H1 (cell line): Measurements from ENCODE around the gene PCNA. TPM values are rescaled to one million over a fixed set of nuclear protein-coding genes. Genes with fewer than 3 reads are reported as not detected.

Source experiments
- CTCF ChIA-PET: fragments of 300-600 bp; sonication (Branson Sonifier 250); formaldehyde crosslinking; loops from one replicate; lab custom pipeline; 2021; ENCODE audit not compliant: partially characterized antibody; lab: Charles Lee
- POLR2A ChIA-PET: fragments of 300-600 bp; sonication (Branson Sonifier 250); formaldehyde crosslinking; loops from one replicate; lab custom pipeline; 2021; ENCODE audit warnings: inconsistent platforms; ENCODE audit not compliant: partially characterized antibody; lab: Charles Lee
- DNase-seq, 2 experiments: peaks; one replicate each; pipeline versions ENCODE4 v3.0.0 to v3.0.0-alpha.2; 2010 to 2022; ENCODE audit warnings: low spot score in 2 of 2, low read depth in 1 of 2, mixed read lengths in 1 of 2
- FAIRE-seq: peaks from 2 replicates; lab custom pipeline; 2011; peaks lifted over from hg19 to GRCh38; lab: Jason Lieb, UNC
- H2AFZ ChIP-seq: 2 replicates; pipeline ENCODE4 v1.8.1; 2012; ENCODE audit warnings: low read length, inconsistent platforms
- H2AK5ac ChIP-seq: 2 replicates; pipeline ENCODE4 v1.6.1; 2013; ENCODE audit warnings: low read depth, low read length
- H2BK120ac ChIP-seq: replicated peaks from 2 replicates; pipeline ENCODE3; 2013; ENCODE audit warnings: low read depth, low read length, inconsistent platforms
- H2BK12ac ChIP-seq: 2 replicates; pipeline ENCODE4 v1.6.1; 2013; ENCODE audit warnings: low read depth, low read length
- H2BK15ac ChIP-seq: 2 replicates; pipeline ENCODE4 v1.6.1; 2013; ENCODE audit warnings: low read length
- H2BK20ac ChIP-seq: 2 replicates; pipeline ENCODE4 v1.6.1; 2013; ENCODE audit warnings: low read length
- H2BK5ac ChIP-seq: 2 replicates; pipeline ENCODE4 v1.6.1; 2013; ENCODE audit warnings: low read depth, low read length
- H3K14ac ChIP-seq: 2 replicates; pipeline ENCODE4 v1.6.1; 2013; ENCODE audit warnings: inconsistent platforms; ENCODE audit not compliant: insufficient read length
- H3K18ac ChIP-seq: 2 replicates; pipeline ENCODE4 v1.6.1; 2013; ENCODE audit warnings: low read length; ENCODE audit errors: extremely low read depth
- H3K23ac ChIP-seq: 2 replicates; pipeline ENCODE4 v1.6.1; 2013; ENCODE audit warnings: inconsistent platforms; ENCODE audit not compliant: insufficient read length
- H3K23me2 ChIP-seq: 2 replicates; pipeline ENCODE4 v1.6.1; 2013; ENCODE audit warnings: low read depth, low read length
- H3K27ac ChIP-seq: 2 replicates; pipeline ENCODE4 v1.6.1; 2011; ENCODE audit warnings: low read depth, low read length, inconsistent platforms
- H3K27me3 ChIP-seq, 4 experiments: replicated peaks in 1 of 4; 1 replicate in 1 of 4; 2 replicates in 3 of 4; pipeline versions ENCODE4 v1.6.1 to v1.8.1; 2011 to 2013; ENCODE audit warnings: low read length in 3 of 4, mild to moderate bottlenecking in 3 of 4, inconsistent platforms in 2 of 4, mixed read lengths in 2 of 4, moderate library complexity in 1 of 4; ENCODE audit not compliant: control insufficient read depth in 3 of 4, insufficient read depth in 3 of 4; ENCODE audit errors: extremely low read depth in 1 of 4
- H3K36me3 ChIP-seq, 4 experiments: 2 replicates each; pipeline versions ENCODE4 v1.6.1 to v1.8.1; 2011 to 2013; ENCODE audit warnings: mild to moderate bottlenecking in 4 of 4, low read length in 3 of 4, moderate library complexity in 2 of 4, control low read depth in 1 of 4, inconsistent platforms in 1 of 4; ENCODE audit not compliant: insufficient read depth in 4 of 4, control insufficient read depth in 2 of 4
- H3K4ac ChIP-seq: replicated peaks from 2 replicates; pipeline ENCODE3; 2013; ENCODE audit warnings: low read length, low read depth, mixed read lengths, inconsistent platforms; ENCODE audit not compliant: insufficient read length
- H3K4me1 ChIP-seq, 4 experiments: replicated peaks in 1 of 4; 1 replicate in 1 of 4; 2 replicates in 3 of 4; pipeline versions ENCODE4 v1.6.1 to v1.8.1; 2011 to 2013; ENCODE audit warnings: low read length in 3 of 4, inconsistent platforms in 2 of 4, mixed read lengths in 1 of 4; ENCODE audit not compliant: insufficient read depth in 4 of 4, control insufficient read depth in 3 of 4
- H3K4me2 ChIP-seq, 2 experiments: 2 replicates each; pipeline versions ENCODE4 v1.6.1 to v1.8.1; 2011 to 2013; ENCODE audit warnings: low read depth in 2 of 2, low read length in 2 of 2, control low read depth in 1 of 2, inconsistent platforms in 1 of 2, mild to moderate bottlenecking in 1 of 2; ENCODE audit not compliant: insufficient read depth in 1 of 2
- H3K4me3 ChIP-seq, 4 experiments: fragments of 200-600, 300-600 bp in 1 of 4; sonication (generic), shearing (Covaris generic), sonication (Bioruptor Twin) in 1 of 4; 2 replicates each; pipeline versions ENCODE4 v1.5.1 to v1.8.1; 2011 to 2016; ENCODE audit warnings: low read length in 4 of 4, low read depth in 3 of 4, control low read depth in 2 of 4, inconsistent platforms in 2 of 4, mild to moderate bottlenecking in 2 of 4, mixed read lengths in 1 of 4, moderate library complexity in 1 of 4; ENCODE audit not compliant: insufficient read depth in 2 of 4; ENCODE audit errors: extremely low read depth in 1 of 4
- H3K56ac ChIP-seq: replicated peaks from 2 replicates; pipeline ENCODE3; 2013; ENCODE audit warnings: low read depth, mild to moderate bottlenecking, mixed read lengths, low read length, inconsistent platforms; ENCODE audit not compliant: insufficient read length
- H3K79me1 ChIP-seq: 2 replicates; pipeline ENCODE4 v1.6.1; 2013; ENCODE audit warnings: low read depth, low read length, control low read depth
- H3K79me2 ChIP-seq, 2 experiments: 2 replicates each; pipeline versions ENCODE4 v1.6.1 to v1.8.1; 2012 to 2013; ENCODE audit warnings: low read length in 2 of 2, mild to moderate bottlenecking in 2 of 2, inconsistent platforms in 1 of 2; ENCODE audit not compliant: insufficient read depth in 2 of 2, control insufficient read depth in 1 of 2
- H3K9ac ChIP-seq, 4 experiments: replicated peaks in 1 of 4; 1 replicate in 1 of 4; 2 replicates in 3 of 4; pipeline versions ENCODE4 v1.6.1 to v1.8.1; 2011 to 2013; ENCODE audit warnings: low read depth in 3 of 4, low read length in 3 of 4, control low read depth in 2 of 4, mild to moderate bottlenecking in 2 of 4, moderate library complexity in 2 of 4, inconsistent platforms in 1 of 4; ENCODE audit errors: extremely low read depth in 1 of 4
- H3K9me3 ChIP-seq, 2 experiments: 2 replicates each; pipeline versions ENCODE4 v1.6.1 to v1.8.1; 2012 to 2013; ENCODE audit warnings: mild to moderate bottlenecking in 2 of 2, moderate library complexity in 2 of 2, control low read depth in 1 of 2, inconsistent platforms in 1 of 2, low read depth in 1 of 2, low read length in 1 of 2, mixed read lengths in 1 of 2; ENCODE audit not compliant: insufficient read depth in 2 of 2
- H4K20me1 ChIP-seq, 2 experiments: replicated peaks in 1 of 2; 2 replicates each; pipeline versions ENCODE3 to v1.8.1; 2011 to 2013; ENCODE audit warnings: inconsistent platforms in 2 of 2, low read length in 2 of 2, mild to moderate bottlenecking in 1 of 2; ENCODE audit not compliant: insufficient read depth in 2 of 2, control insufficient read depth in 1 of 2
- H4K5ac ChIP-seq: 2 replicates; pipeline ENCODE4 v1.6.1; 2013; ENCODE audit warnings: low read length, low read depth, mixed read lengths, inconsistent platforms; ENCODE audit not compliant: insufficient read length
- H4K8ac ChIP-seq: 2 replicates; pipeline ENCODE4 v1.8.0; 2013; ENCODE audit warnings: mild to moderate bottlenecking, moderate library complexity, low read length, inconsistent platforms; ENCODE audit not compliant: insufficient read depth; ENCODE audit errors: extremely low read depth
- H4K91ac ChIP-seq: replicated peaks from 2 replicates; pipeline ENCODE3; 2013; ENCODE audit warnings: low read length, mixed read lengths, inconsistent platforms; ENCODE audit not compliant: insufficient read length
- CHD2 ChIP-seq: IDR thresholded peaks from 2 replicates; pipeline ENCODE4 v1.6.1; 2012; ENCODE audit warnings: low read length, improper control_type of control experiment
- E2F6 ChIP-seq: IDR thresholded peaks from 2 replicates; pipeline ENCODE4 v1.6.1; 2012; ENCODE audit warnings: inconsistent platforms
- KDM5A ChIP-seq: fragments of 200-600 bp; IDR thresholded peaks from 2 replicates; pipeline ENCODE4 v1.7.1; 2012; ENCODE audit warnings: mild to moderate bottlenecking, low read length, inconsistent platforms, mixed read lengths
- SAP30 ChIP-seq: fragments of 300-600 bp; sonication (generic); IDR thresholded peaks from 2 replicates; pipeline ENCODE4 v1.7.1; 2012; ENCODE audit warnings: low read length, moderate library complexity, mild to moderate bottlenecking, inconsistent platforms; ENCODE audit not compliant: insufficient read depth, insufficient replicate concordance
- SP1 ChIP-seq: IDR thresholded peaks from 2 replicates; pipeline ENCODE4 v1.6.1; 2011; ENCODE audit warnings: low read depth, low read length
- TAF1 ChIP-seq: IDR thresholded peaks from 2 replicates; pipeline ENCODE4 v1.6.1; 2011; ENCODE audit warnings: mild to moderate bottlenecking, low read depth, low read length
- TCF12 ChIP-seq: IDR thresholded peaks from 2 replicates; pipeline ENCODE4 v1.6.1; 2011; ENCODE audit warnings: low read depth, mild to moderate bottlenecking, low read length
- WGBS, 2 experiments: shearing (Covaris generic) in 1 of 2; methylation state at CpG; one replicate each; pipeline versions ENCODE4 v1.1.6 to v1.1.7; 2013 to 2015; ENCODE audit warnings: low lambda C conversion rate in 2 of 2, mixed read lengths in 2 of 2, inconsistent platforms in 1 of 2, low coverage in 1 of 2, missing lambda C conversion rate in 1 of 2; ENCODE audit not compliant: insufficient replicate concordance in 2 of 2, insufficient coverage in 1 of 2, insufficient read length in 1 of 2; ENCODE audit errors: extremely low coverage in 1 of 2, missing lambda C conversion rate in 1 of 2; 5-methylcytosine and 5-hydroxymethylcytosine counted together
- long read RNA-seq, 2 experiments: library from RNA in 1 of 2; library from capped mRNA in 1 of 2; stranded (forward); transcript quantifications; one replicate each; pipeline ENCODE4 v2.0.0, GENCODE V29; 2021; ENCODE audit warnings: inconsistent platforms in 1 of 2
- polyA minus RNA-seq, 3 experiments: library from RNA; depleted of rRNA, polyadenylated mRNA; stranded (reverse); fragments of >200 nt; gene quantifications; 1 replicate in 2 of 3; 2 replicates in 1 of 3; pipeline ENCODE4 v1.2.3, GENCODE V29; 2011
- polyA plus RNA-seq, 7 experiments: library from polyadenylated mRNA; depleted of rRNA in 3 of 7; stranded (reverse) in 5 of 7; unstranded in 2 of 7; fragments of >200 nt in 5 of 7; fragments of 200-250 nt in 2 of 7; gene quantifications; 1 replicate in 5 of 7; 2 replicates in 1 of 7; 4 replicates in 1 of 7; pipeline versions ENCODE4 v1.2.1 to v1.2.3, GENCODE V29; 2011 to 2013; ENCODE audit warnings: missing spikeins in 2 of 7, mixed read lengths in 2 of 7
- total RNA-seq: library from RNA; stranded (reverse); fragmentation: NEBNext Ultra II Directional; extraction: Animal tissue kit (Norgen Biotek cat#: 25700); gene quantifications from 2 replicates; pipeline ENCODE4 v1.2.1, GENCODE V29; 2021

The PCNA gene
- total RNA-seq (286 and 290 TPM in 2 replicates), polyA plus RNA-seq (2011; rRNA removed) (737 and 756 TPM in 2 replicates), polyA minus RNA-seq (2011; rRNA and poly(A)+ RNA removed) (235 and 271 TPM in 2 replicates)
- polyA plus RNA-seq (2011; cell fraction: cytosol; rRNA removed) = 693 TPM
- polyA plus RNA-seq (2011; cell fraction: nucleus; rRNA removed) = 226 TPM
- 284 to 364 TPM (median 320 TPM) in 4 replicates for polyA plus RNA-seq (2012, experiment 1 of 2)
- polyA plus RNA-seq (2012, experiment 2 of 2) = 92.9 TPM
- 184 TPM for polyA plus RNA-seq (2013, experiment 1 of 2)
- polyA plus RNA-seq (2013, experiment 2 of 2) = 177 TPM
- 276 TPM for polyA minus RNA-seq (2011; cell fraction: cytosol; rRNA and poly(A)+ RNA removed)
- 139 TPM for polyA minus RNA-seq (2011; cell fraction: nucleus; rRNA and poly(A)+ RNA removed)
- long read RNA-seq, experiment 1, transcript PCNA-201 (6 exons, 1,344 nt) = major isoform, 356 of 460 reads
- long read RNA-seq, experiment 1, partial matches to known transcripts = 74 of 460 reads
- long read RNA-seq, experiment 1, other reads (novel, unspliced or antisense) = 29 of 460 reads
- long read RNA-seq, experiment 2, transcript PCNA-202 (7 exons, 1,359 nt) = minor isoform, 10 of 286 reads
- long read RNA-seq, experiment 2, transcript PCNA-201 (6 exons, 1,344 nt) = major isoform, 267 of 286 reads
- long read RNA-seq, experiment 2, partial matches to known transcripts = 7 of 286 reads
- long read RNA-seq, experiment 2, other reads (novel, unspliced or antisense) = 2 of 286 reads

DNA sequence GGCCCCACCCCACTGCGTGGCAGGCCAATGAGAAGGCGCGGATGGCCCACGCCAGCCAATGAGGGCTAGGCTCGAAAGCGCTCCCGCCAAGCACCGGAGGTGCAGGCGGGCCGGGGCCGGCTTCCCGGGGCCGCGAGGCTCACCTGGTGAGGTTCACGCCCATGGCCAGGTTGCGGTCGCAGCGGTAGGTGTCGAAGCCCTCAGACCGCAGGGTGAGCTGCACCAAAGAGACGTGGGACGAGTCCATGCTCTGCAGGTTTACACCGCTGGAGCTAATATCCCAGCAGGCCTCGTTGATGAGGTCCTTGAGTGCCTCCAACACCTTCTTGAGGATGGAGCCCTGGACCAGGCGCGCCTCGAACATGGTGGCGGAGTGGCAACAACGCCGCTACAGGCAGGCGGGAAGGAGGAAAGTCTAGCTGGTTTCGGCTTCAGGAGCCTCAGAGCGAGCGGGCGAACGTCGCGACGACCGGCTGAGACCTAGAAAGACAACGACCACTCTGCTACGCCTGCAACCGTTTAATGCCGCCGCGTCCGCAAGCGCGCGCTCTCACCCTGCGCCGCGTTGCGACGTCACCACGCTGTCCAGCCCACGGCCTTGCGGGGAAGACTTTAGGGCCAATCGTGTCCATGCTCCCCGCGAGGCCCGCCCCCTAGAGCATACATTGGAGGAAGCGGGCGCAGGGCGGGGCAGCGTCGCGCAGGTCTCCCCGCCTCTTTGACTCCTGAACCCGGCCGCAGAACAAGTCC lies at the start of gene PCNA:
Gene PCNA (minus strand): TSS at position 524 of the 750 bp plus-strand sequence. CDS start 160 bp downstream, at position 364.
- peak within 1 kb of the TSS; percentile 91 to 99 (median 96) for H3K4me3 ChIP-seq
- H3K14ac ChIP-seq = no peak within 1 kb of the TSS
- peaks cover 21 to 42% (median 33%) of the 10 kb centered on the region in 4 experiments for H3K36me3 ChIP-seq
- CTCF ChIA-PET = interaction anchor here (0.6 to 1.9 kb wide), 8 partner anchors 34 to 329 kb away, joined by 3 to 15 read pairs (median 3); no protein-coding TSS in a partner anchor
- no peaks in the 10 kb centered on the region for H3K27me3 ChIP-seq
- peak within 1 kb of the TSS; percentile 98 to 100 (median 100) for H3K9ac ChIP-seq
- no peaks in the 10 kb centered on the region; the same call in 1 of the 2 replicates for H3K23me2 ChIP-seq
- POLR2A ChIA-PET = interaction anchor here (0.6 to 3.5 kb wide), 27 partner anchors 11 to 361 kb away, joined by 3 to 25 read pairs (median 4); no protein-coding TSS in a partner anchor
- peaks cover 7 to 21% of the 10 kb centered on the region in 2 experiments for H4K20me1 ChIP-seq
- H3K4me1 ChIP-seq = peaks cover 0 to 1% (median 0%) of the 10 kb centered on the region in 4 experiments; a peak in 1 of 7 replicates
- H2BK5ac ChIP-seq = peak within 1 kb of the TSS; percentile 99
- peak within 1 kb of the TSS; percentile 10 for H2BK120ac ChIP-seq
- no peaks in the 10 kb centered on the region for H3K9me3 ChIP-seq
- H3K79me2 ChIP-seq = peaks cover 12 to 38% of the 10 kb centered on the region in 2 experiments
- H4K91ac ChIP-seq = peak within 1 kb of the TSS; percentile 97
- H2BK15ac ChIP-seq = peak within 1 kb of the TSS; percentile 76; the same call in 1 of the 2 replicates
- peak; percentile 69 for FAIRE-seq
- H3K23ac ChIP-seq = no peak within 1 kb of the TSS
- H3K4me2 ChIP-seq = peak within 1 kb of the TSS; percentile 54 to 91
- H2AFZ ChIP-seq = peak within 1 kb of the TSS; percentile 84; the same call in 1 of the 2 replicates
- peak within 1 kb of the TSS; percentile 100 for H4K8ac ChIP-seq
- H3K4ac ChIP-seq = peak within 1 kb of the TSS; percentile 95
- DNase-seq = peak; percentile 92 to 93
- no peaks in the 10 kb centered on the region; the same call in 1 of the 2 replicates for H3K79me1 ChIP-seq
- peak within 1 kb of the TSS; percentile 70 for H2BK12ac ChIP-seq
- H3K27ac ChIP-seq = peak within 1 kb of the TSS; percentile 99
- H4K5ac ChIP-seq = peak within 1 kb of the TSS; percentile 88
- H3K18ac ChIP-seq = peak within 1 kb of the TSS; percentile 98
- peak within 1 kb of the TSS; percentile 85 for H3K56ac ChIP-seq
- H2AK5ac ChIP-seq = peak within 1 kb of the TSS; percentile 99
- no peak within 1 kb of the TSS for H2BK20ac ChIP-seq
- WGBS, 2 experiments = 1% methylated on average over 60 of the region's 71 CpGs; no CpG with 5 or more reads in 1 of the 2 experiments
- TF ChIP-seq E2F6 (peak; percentile 89), SAP30 (no peak), TCF12 (no peak), TAF1 (peak; percentile 100), CHD2 (peak; percentile 57; the same call in 1 of the 2 replicates), KDM5A (no peak), SP1 (peak; percentile 81)
